LNCaP clone FGC (cell line): ENCODE data around the gene ST6GALNAC1.
"Not testable (repeated sequence)": the region's sequence is repeated elsewhere in the genome, so short reads cannot be mapped to it uniquely, and the experiment has no call there.

Source experiments
- DNase-seq: peaks from one replicate; pipeline ENCODE4 v3.0.0-alpha.2; 2011; ENCODE audit warnings: low read depth
- H3K4me3 ChIP-seq: 2 replicates; pipeline ENCODE4 v1.5.1; 2011; ENCODE audit warnings: mild to moderate bottlenecking, low read depth, low read length, control low read depth
- CTCF ChIP-seq: IDR thresholded peaks from 2 replicates; pipeline ENCODE4 v1.5.1; 2012; ENCODE audit warnings: mild to moderate bottlenecking; ENCODE audit not compliant: control insufficient read depth, insufficient read depth; ENCODE audit errors: extremely low read depth

The ST6GALNAC1 gene

GRCh38 chr17:76612977-76613851 lies 30.3 kb downstream of the ST6GALNAC1 start:
- DNase-seq = no peak
- no peak for TF ChIP-seq CTCF
- H3K4me3 ChIP-seq = no peak overlapping the region

- no peak for TF ChIP-seq CTCF
- no peak for DNase-seq
- no peak overlapping the region for H3K4me3 ChIP-seq
These were observed 31.1 kb downstream of the ST6GALNAC1 start for GRCh38 chr17:76612465-76612864.

GRCh38 chr17:76611758-76612157 lies 31.8 kb downstream of the ST6GALNAC1 start:
- DNase-seq = no peak
- no peak for TF ChIP-seq CTCF

GRCh38 chr17:76611080-76611749 lies 32.3 kb downstream of the ST6GALNAC1 start:
- DNase-seq, H3K4me3 ChIP-seq: not testable (repeated sequence)

More at GRCh38 chr17:76611758-76612157, 31.8 kb downstream of the ST6GALNAC1 start:
- no peak overlapping the region for H3K4me3 ChIP-seq

- DNase-seq, H3K4me3 ChIP-seq: not testable (repeated sequence)
These were observed 36.9 kb downstream of the ST6GALNAC1 start for GRCh38 chr17:76606685-76607084.

GRCh38 chr17:76601065-76601464 lies 42.5 kb downstream of the ST6GALNAC1 start:
- H3K4me3 ChIP-seq = no peak overlapping the region
- no peak for DNase-seq
- TF ChIP-seq CTCF = no peak

GRCh38 chr17:76599694-76600460 lies 43.7 kb downstream of the ST6GALNAC1 start:
- no peak for DNase-seq
- H3K4me3 ChIP-seq = no peak overlapping the region
- TF ChIP-seq CTCF = no peak
